Prostate gland (tissue), 2 donors: ENCODE results near the gene ZNF664.

Experiments used
- POLR2A ChIP-seq: fragments of 450-650 bp; IDR thresholded peaks from one replicate; pipeline ENCODE4 v1.6.1; 2016; ENCODE audit warnings: antibody characterized with exemption, mild to moderate bottlenecking
- POLR2AphosphoS5 ChIP-seq: sonication (generic); formaldehyde crosslinking; IDR thresholded peaks from one replicate; pipeline ENCODE4 v1.6.1; 2017; ENCODE audit warnings: antibody characterized with exemption
- TF ChIP-seq, protein P1 (sequence below), 4 experiments: fragments of 200-600 bp in 2 of 4; fragments of 450-650 bp in 2 of 4; sonication (generic) in 2 of 4; IDR thresholded peaks; 1 replicate in 3 of 4; 2 replicates in 1 of 4; pipeline ENCODE4 v1.5.1; 2016 to 2019; ENCODE audit warnings: antibody characterized with exemption in 4 of 4, mild to moderate bottlenecking in 2 of 4, moderate library complexity in 2 of 4

DNA sequence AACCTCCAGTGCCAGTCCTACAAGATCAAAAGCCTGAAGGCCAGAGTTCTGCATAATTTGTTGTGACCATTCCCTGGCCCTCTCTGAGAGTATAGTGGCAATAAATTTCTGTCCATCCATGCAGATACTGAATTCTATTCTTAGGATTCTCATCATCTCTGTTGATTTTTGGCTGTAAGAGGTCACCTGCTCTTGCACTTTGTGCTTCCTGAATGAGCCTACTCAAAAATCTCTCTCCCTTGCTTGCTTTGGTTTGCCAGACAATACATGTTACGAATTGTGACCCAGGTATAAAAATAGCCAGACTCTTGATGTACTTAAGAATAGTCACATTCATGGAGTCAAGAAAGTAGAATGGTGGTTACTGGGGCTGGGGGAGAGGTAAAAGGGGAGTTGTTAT is 16.7 kb downstream of the ZNF664 start:
- TF ChIP-seq, protein P1, sequence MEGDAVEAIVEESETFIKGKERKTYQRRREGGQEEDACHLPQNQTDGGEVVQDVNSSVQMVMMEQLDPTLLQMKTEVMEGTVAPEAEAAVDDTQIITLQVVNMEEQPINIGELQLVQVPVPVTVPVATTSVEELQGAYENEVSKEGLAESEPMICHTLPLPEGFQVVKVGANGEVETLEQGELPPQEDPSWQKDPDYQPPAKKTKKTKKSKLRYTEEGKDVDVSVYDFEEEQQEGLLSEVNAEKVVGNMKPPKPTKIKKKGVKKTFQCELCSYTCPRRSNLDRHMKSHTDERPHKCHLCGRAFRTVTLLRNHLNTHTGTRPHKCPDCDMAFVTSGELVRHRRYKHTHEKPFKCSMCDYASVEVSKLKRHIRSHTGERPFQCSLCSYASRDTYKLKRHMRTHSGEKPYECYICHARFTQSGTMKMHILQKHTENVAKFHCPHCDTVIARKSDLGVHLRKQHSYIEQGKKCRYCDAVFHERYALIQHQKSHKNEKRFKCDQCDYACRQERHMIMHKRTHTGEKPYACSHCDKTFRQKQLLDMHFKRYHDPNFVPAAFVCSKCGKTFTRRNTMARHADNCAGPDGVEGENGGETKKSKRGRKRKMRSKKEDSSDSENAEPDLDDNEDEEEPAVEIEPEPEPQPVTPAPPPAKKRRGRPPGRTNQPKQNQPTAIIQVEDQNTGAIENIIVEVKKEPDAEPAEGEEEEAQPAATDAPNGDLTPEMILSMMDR (IDR thresholded peaks at IDR 0.05): no peak
- no peak for TF ChIP-seq POLR2AphosphoS5
- no peak for TF ChIP-seq POLR2A
